Gastroesophageal sphincter (tissue), 3 donors: ENCODE results near the gene SDF4.

Source experiments
- CTCF ChIP-seq, 4 experiments: fragments of 200-600 bp in 2 of 4; fragments of 450-650 bp in 2 of 4; sonication (generic) in 1 of 4; IDR thresholded peaks; one replicate each; pipeline ENCODE4 v1.5.1; 2017 to 2019; ENCODE audit warnings: antibody characterized with exemption in 4 of 4, mild to moderate bottlenecking in 2 of 4, moderate library complexity in 2 of 4
- POLR2A ChIP-seq, 2 donors: fragments of 450-650 bp; IDR thresholded peaks; one replicate each; pipeline ENCODE4 v1.6.1; 2017; ENCODE audit warnings: antibody characterized with exemption in 2 of 2, mild to moderate bottlenecking in 2 of 2, moderate library complexity in 1 of 2
- POLR2AphosphoS5 ChIP-seq: sonication (generic); formaldehyde crosslinking; IDR thresholded peaks from one replicate; pipeline ENCODE4 v1.6.1; 2017; ENCODE audit warnings: antibody characterized with exemption

GRCh38 chr1:1262071-1262470 lies 30.3 kb upstream of the SDF4 start:
- no peak for TF ChIP-seq POLR2A (IDR thresholded peaks at IDR 0.05)
- no peak for TF ChIP-seq POLR2AphosphoS5
- TF ChIP-seq CTCF (IDR thresholded peaks at IDR 0.05), result no peak
